H9 (cell line): ENCODE measurements around the gene NKG7. TPM values are rescaled to one million over a fixed set of nuclear protein-coding genes. Genes with fewer than 3 reads are reported as not detected.

Experiments
- DNase-seq: peaks from one replicate; pipeline ENCODE4 v3.0.0-alpha.2; 2017
- H2AFZ ChIP-seq: one replicate; pipeline ENCODE4 v1.6.1; 2013; ENCODE audit warnings: mild to moderate bottlenecking, low read length, control low read depth, moderate library complexity
- H2AK5ac ChIP-seq: 2 replicates; pipeline ENCODE4 v1.6.1; 2013; ENCODE audit warnings: low read length, control low read depth, mixed read lengths; ENCODE audit not compliant: insufficient read length
- H2BK120ac ChIP-seq: one replicate; pipeline ENCODE4 v1.6.1; 2013; ENCODE audit warnings: low read depth, mild to moderate bottlenecking, low read length, control low read depth, inconsistent platforms; ENCODE audit not compliant: poor library complexity, severe bottlenecking
- H2BK12ac ChIP-seq: 2 replicates; pipeline ENCODE4 v1.6.1; 2013; ENCODE audit warnings: low read length, control low read depth, mixed read lengths, low read depth; ENCODE audit not compliant: insufficient read length
- H2BK15ac ChIP-seq: 2 replicates; pipeline ENCODE4 v1.6.1; 2013; ENCODE audit warnings: low read depth, low read length, control low read depth
- H2BK20ac ChIP-seq: one replicate; pipeline ENCODE4 v1.6.1; 2013; ENCODE audit warnings: low read depth, mild to moderate bottlenecking, low read length, control low read depth, inconsistent platforms; ENCODE audit not compliant: poor library complexity, severe bottlenecking
- H2BK5ac ChIP-seq: 2 replicates; pipeline ENCODE4 v1.6.1; 2013; ENCODE audit warnings: low read length, control low read depth, mixed read lengths; ENCODE audit not compliant: insufficient read length
- H3K14ac ChIP-seq: 2 replicates; pipeline ENCODE4 v1.6.1; 2013; ENCODE audit warnings: low read length, control low read depth; ENCODE audit not compliant: insufficient read depth
- H3K18ac ChIP-seq: 2 replicates; pipeline ENCODE4 v1.6.1; 2013; ENCODE audit warnings: low read depth, mild to moderate bottlenecking, mixed read lengths, low read length, control low read depth; ENCODE audit not compliant: insufficient read length
- H3K23ac ChIP-seq: 2 replicates; pipeline ENCODE4 v1.6.1; 2013; ENCODE audit warnings: low read length, control low read depth, mixed read lengths, low read depth; ENCODE audit not compliant: insufficient read length
- H3K23me2 ChIP-seq: 2 replicates; pipeline ENCODE4 v1.6.1; 2013; ENCODE audit warnings: low read depth, mild to moderate bottlenecking, mixed read lengths, low read length, control low read depth; ENCODE audit not compliant: insufficient read length, poor library complexity, severe bottlenecking
- H3K27ac ChIP-seq: 2 replicates; pipeline ENCODE4 v1.5.1; 2013; ENCODE audit warnings: low read length, control low read depth, mixed read lengths, low read depth; ENCODE audit not compliant: insufficient read length
- H3K27me3 ChIP-seq: 2 replicates; pipeline ENCODE4 v1.6.1; 2013; ENCODE audit warnings: low read length, control low read depth, inconsistent platforms; ENCODE audit not compliant: insufficient read depth
- H3K4ac ChIP-seq: 2 replicates; pipeline ENCODE4 v1.6.1; 2013; ENCODE audit warnings: low read depth, mild to moderate bottlenecking, control low read depth, inconsistent platforms, low read length, moderate library complexity
- H3K4me1 ChIP-seq: 2 replicates; pipeline ENCODE4 v1.6.1; 2013; ENCODE audit warnings: low read length, control low read depth, inconsistent platforms; ENCODE audit not compliant: insufficient read depth
- H3K4me2 ChIP-seq: 2 replicates; pipeline ENCODE4 v1.6.1; 2013; ENCODE audit warnings: low read length, control low read depth, mixed read lengths; ENCODE audit not compliant: insufficient read length, insufficient read depth
- H3K56ac ChIP-seq: 2 replicates; pipeline ENCODE4 v1.6.1; 2013; ENCODE audit warnings: low read depth, mild to moderate bottlenecking, mixed read lengths, low read length, control low read depth; ENCODE audit not compliant: insufficient read length
- H3K79me1 ChIP-seq: 2 replicates; pipeline ENCODE4 v1.6.1; 2013; ENCODE audit warnings: low read depth, mild to moderate bottlenecking, moderate library complexity, low read length, control low read depth, inconsistent platforms; ENCODE audit not compliant: insufficient read depth, poor library complexity, severe bottlenecking
- H3K79me2 ChIP-seq: 2 replicates; pipeline ENCODE4 v1.6.1; 2013; ENCODE audit warnings: low read length, control low read depth, inconsistent platforms; ENCODE audit not compliant: insufficient read depth
- H3K9ac ChIP-seq: 2 replicates; pipeline ENCODE4 v1.6.1; 2013; ENCODE audit warnings: low read length, control low read depth, mixed read lengths; ENCODE audit not compliant: insufficient read length; ENCODE audit errors: extremely low read depth
- H3K9me3 ChIP-seq: one replicate; pipeline ENCODE4 v1.6.1; 2013; ENCODE audit warnings: low read depth, low read length, inconsistent platforms; ENCODE audit not compliant: control insufficient read depth
- H3T11ph ChIP-seq: one replicate; pipeline ENCODE4 v1.6.1; 2013; ENCODE audit warnings: mild to moderate bottlenecking, low read length, control low read depth, inconsistent platforms
- H4K20me1 ChIP-seq: one replicate; pipeline ENCODE4 v1.6.1; 2013; ENCODE audit not compliant: control insufficient read depth, insufficient read length, insufficient read depth
- H4K5ac ChIP-seq: 2 replicates; pipeline ENCODE4 v1.6.1; 2013; ENCODE audit warnings: low read depth, mild to moderate bottlenecking, mixed read lengths, low read length, control low read depth; ENCODE audit not compliant: insufficient read length
- H4K8ac ChIP-seq: replicated peaks from 2 replicates; pipeline ENCODE4 v1.6.1; 2013; ENCODE audit warnings: low read length, control low read depth, mixed read lengths, low read depth; ENCODE audit not compliant: insufficient read length
- H4K91ac ChIP-seq: 2 replicates; pipeline ENCODE4 v1.6.1; 2013; ENCODE audit warnings: low read depth, mild to moderate bottlenecking, moderate library complexity, mixed read lengths, low read length, control low read depth; ENCODE audit not compliant: insufficient read length
- H3K27ac Mint-ChIP-seq, 3 experiments: 2 replicates in 2 of 3; 3 replicates in 1 of 3; pipeline ENCODE4 v1.8.0; 2020 to 2021; ENCODE audit warnings: mixed read lengths in 3 of 3, mild to moderate bottlenecking in 1 of 3, moderate library complexity in 1 of 3
- H3K27me3 Mint-ChIP-seq: 2 replicates; pipeline ENCODE4 v1.8.0; 2021; ENCODE audit warnings: low read depth, mild to moderate bottlenecking, moderate library complexity, mixed read lengths
- H3K36me3 Mint-ChIP-seq, 3 experiments: 2 replicates in 2 of 3; 3 replicates in 1 of 3; pipeline ENCODE4 v1.8.0; 2020 to 2021; ENCODE audit warnings: low read depth in 3 of 3, mixed read lengths in 3 of 3; ENCODE audit not compliant: insufficient read depth in 1 of 3
- H3K4me1 Mint-ChIP-seq, 2 experiments: 2 replicates each; pipeline ENCODE4 v1.8.0; 2020; ENCODE audit warnings: mixed read lengths in 2 of 2
- H3K4me3 Mint-ChIP-seq, 2 experiments: 2 replicates in 1 of 2; 3 replicates in 1 of 2; pipeline ENCODE4 v1.8.0; 2020 to 2021; ENCODE audit warnings: mild to moderate bottlenecking in 2 of 2, mixed read lengths in 2 of 2, moderate library complexity in 1 of 2
- H3K9me3 Mint-ChIP-seq, 2 experiments: 2 replicates in 1 of 2; 3 replicates in 1 of 2; pipeline ENCODE4 v1.8.0; 2020; ENCODE audit warnings: mild to moderate bottlenecking in 2 of 2, mixed read lengths in 2 of 2, moderate library complexity in 1 of 2
- WGBS: extraction: QIAGEN DNeasy Blood & Tissue Kit; methylation state at CpG from one replicate; pipeline ENCODE4 v1.1.7; 2013; ENCODE audit warnings: missing lambda C conversion rate, low lambda C conversion rate, mixed read lengths; ENCODE audit not compliant: insufficient read length; ENCODE audit errors: extremely low coverage; 5-methylcytosine and 5-hydroxymethylcytosine counted together
- total RNA-seq: library from RNA; stranded (reverse); gene quantifications from 2 replicates; pipeline ENCODE4 v1.2.1, GENCODE V29; 2021
- TF ChIP-seq, protein P1 (sequence below): fragments of 200-600 bp; sonication (generic); conservative IDR thresholded peaks from 3 replicates; pipeline ENCODE4 v1.8.0; 2021; ENCODE audit warnings: antibody characterized with exemption, mild to moderate bottlenecking

NKG7 gene
- total RNA-seq, 1 experiment from 2014 or later: not detected

GRCh38 chr19:51354103-51354741 lies 18.2 kb downstream of the NKG7 start:
- no peaks in the 10 kb centered on the region for H3K23me2 ChIP-seq
- H2BK12ac ChIP-seq: no peak overlapping the region
- no peak overlapping the region for H3K27ac ChIP-seq
- H2BK20ac ChIP-seq: no peak overlapping the region
- TF ChIP-seq, protein P1, sequence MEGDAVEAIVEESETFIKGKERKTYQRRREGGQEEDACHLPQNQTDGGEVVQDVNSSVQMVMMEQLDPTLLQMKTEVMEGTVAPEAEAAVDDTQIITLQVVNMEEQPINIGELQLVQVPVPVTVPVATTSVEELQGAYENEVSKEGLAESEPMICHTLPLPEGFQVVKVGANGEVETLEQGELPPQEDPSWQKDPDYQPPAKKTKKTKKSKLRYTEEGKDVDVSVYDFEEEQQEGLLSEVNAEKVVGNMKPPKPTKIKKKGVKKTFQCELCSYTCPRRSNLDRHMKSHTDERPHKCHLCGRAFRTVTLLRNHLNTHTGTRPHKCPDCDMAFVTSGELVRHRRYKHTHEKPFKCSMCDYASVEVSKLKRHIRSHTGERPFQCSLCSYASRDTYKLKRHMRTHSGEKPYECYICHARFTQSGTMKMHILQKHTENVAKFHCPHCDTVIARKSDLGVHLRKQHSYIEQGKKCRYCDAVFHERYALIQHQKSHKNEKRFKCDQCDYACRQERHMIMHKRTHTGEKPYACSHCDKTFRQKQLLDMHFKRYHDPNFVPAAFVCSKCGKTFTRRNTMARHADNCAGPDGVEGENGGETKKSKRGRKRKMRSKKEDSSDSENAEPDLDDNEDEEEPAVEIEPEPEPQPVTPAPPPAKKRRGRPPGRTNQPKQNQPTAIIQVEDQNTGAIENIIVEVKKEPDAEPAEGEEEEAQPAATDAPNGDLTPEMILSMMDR: no peak
- no peak overlapping the region for H2BK5ac ChIP-seq
- H2BK15ac ChIP-seq: no peak overlapping the region
- peak overlapping the region in 1 of 3 experiments; percentile 91; a peak in 3 of 7 replicates for H3K27ac Mint-ChIP-seq
- no peak overlapping the region for H3K9ac ChIP-seq
- no peaks in the 10 kb centered on the region for H3K79me2 ChIP-seq
- H3K4me3 Mint-ChIP-seq: 0 out of 5 replicates have a peak overlapping the region, but pooled peaks of 1 of the 2 experiments have one; percentile 19
- no peak overlapping the region for H2AK5ac ChIP-seq
- peaks cover 13 to 18% of the 10 kb centered on the region in 2 experiments for H3K4me1 Mint-ChIP-seq
- no peaks in the 10 kb centered on the region for H3K79me1 ChIP-seq
- no peak overlapping the region for H3K23ac ChIP-seq
- H3K9me3 ChIP-seq: no peaks in the 10 kb centered on the region
- H3K56ac ChIP-seq: no peak overlapping the region
- H4K20me1 ChIP-seq: no peaks in the 10 kb centered on the region
- H3K4me1 ChIP-seq: no peaks in the 10 kb centered on the region
- no peak overlapping the region for H3T11ph ChIP-seq
- H4K8ac ChIP-seq: no peak overlapping the region
- H3K27me3 ChIP-seq: no peaks in the 10 kb centered on the region
- H3K18ac ChIP-seq: no peak overlapping the region
- peaks cover 4 to 22% (median 7%) of the 10 kb centered on the region in 3 experiments; a peak in 6 of 7 replicates for H3K36me3 Mint-ChIP-seq
- no peaks in the 10 kb centered on the region for H3K27me3 Mint-ChIP-seq
- no peak overlapping the region for H3K4ac ChIP-seq
- peak; percentile 37 for DNase-seq
- WGBS: no CpG with 5 or more reads among the region's 12 CpGs
- H3K14ac ChIP-seq: no peak overlapping the region
- H2BK120ac ChIP-seq: no peak overlapping the region
- peak overlapping the region; percentile 20 for H3K4me2 ChIP-seq
- H2AFZ ChIP-seq: no peak overlapping the region
- no peak overlapping the region for H4K91ac ChIP-seq
- H3K9me3 Mint-ChIP-seq: no peaks in the 10 kb centered on the region
- H4K5ac ChIP-seq: no peak overlapping the region
